Gastroesophageal sphincter (tissue), 4 donors: ENCODE measurements around the gene DNAH17. TPM values are rescaled to one million over a fixed set of nuclear protein-coding genes. Genes with fewer than 3 reads are reported as not detected.

Source experiments
- ATAC-seq: fragments of 150-250 bp; one replicate; pipeline ENCODE4 v1.9.1; 2016; ENCODE audit warnings: mild to moderate bottlenecking, moderate library complexity
- H3K27ac ChIP-seq, 4 donors: fragments of 200-600 bp; sonication (generic) in 3 of 4; 1 replicate in 3 of 4; 2 replicates in 1 of 4; pipeline ENCODE4 v1.5.1; 2016 to 2019
- H3K27me3 ChIP-seq: fragments of 200-600 bp; sonication (generic); one replicate; pipeline ENCODE4 v1.5.1; 2019
- H3K36me3 ChIP-seq, 2 donors: fragments of 200-600 bp; sonication (generic); one replicate each; pipeline ENCODE4 v1.5.1; 2019; ENCODE audit warnings: control low read depth in 1 of 2
- H3K4me1 ChIP-seq, 3 donors: fragments of 200-600 bp; sonication (generic); 1 replicate in 2 of 3; 2 replicates in 1 of 3; pipeline ENCODE4 v1.5.1; 2016 to 2019; ENCODE audit warnings: control low read depth in 2 of 3
- H3K4me3 ChIP-seq, 2 donors: fragments of 200-600 bp; sonication (generic); one replicate each; pipeline ENCODE4 v1.5.1; 2019; ENCODE audit warnings: mild to moderate bottlenecking in 1 of 2, moderate library complexity in 1 of 2
- H3K9me3 ChIP-seq, 3 donors: fragments of 200-600 bp; sonication (generic); one replicate each; pipeline ENCODE4 v1.5.1; 2017 to 2019; ENCODE audit warnings: control low read depth in 2 of 3
- EP300 ChIP-seq: sonication (generic); formaldehyde crosslinking; IDR thresholded peaks from one replicate; pipeline ENCODE4 v1.6.1; 2017; ENCODE audit warnings: antibody characterized with exemption, mild to moderate bottlenecking
- POLR2A ChIP-seq, 2 donors: fragments of 450-650 bp; IDR thresholded peaks; one replicate each; pipeline ENCODE4 v1.6.1; 2017; ENCODE audit warnings: antibody characterized with exemption in 2 of 2, mild to moderate bottlenecking in 2 of 2, moderate library complexity in 1 of 2
- POLR2AphosphoS5 ChIP-seq: sonication (generic); formaldehyde crosslinking; IDR thresholded peaks from one replicate; pipeline ENCODE4 v1.6.1; 2017; ENCODE audit warnings: antibody characterized with exemption
- WGBS, 2 donors: methylation state at CpG; one replicate each; pipeline ENCODE4 v1.1.5; 2018; ENCODE audit warnings: low coverage in 1 of 2; 5-methylcytosine and 5-hydroxymethylcytosine counted together
- total RNA-seq, 4 donors: library from RNA; depleted of rRNA; stranded (reverse); fragments of >200 nt; gene quantifications; one replicate each; pipeline ENCODE4 v1.1.0, GENCODE V29; 2016
- TF ChIP-seq, protein P1 (sequence below), 4 experiments: fragments of 200-600 bp in 2 of 4; fragments of 450-650 bp in 2 of 4; sonication (generic) in 1 of 4; IDR thresholded peaks; one replicate each; pipeline ENCODE4 v1.5.1; 2017 to 2019; ENCODE audit warnings: antibody characterized with exemption in 4 of 4, mild to moderate bottlenecking in 2 of 4, moderate library complexity in 2 of 4

Gene DNAH17
- total RNA-seq, 4 donors from 2014 or later = 0.15 TPM; not detected in 3

DNA sequence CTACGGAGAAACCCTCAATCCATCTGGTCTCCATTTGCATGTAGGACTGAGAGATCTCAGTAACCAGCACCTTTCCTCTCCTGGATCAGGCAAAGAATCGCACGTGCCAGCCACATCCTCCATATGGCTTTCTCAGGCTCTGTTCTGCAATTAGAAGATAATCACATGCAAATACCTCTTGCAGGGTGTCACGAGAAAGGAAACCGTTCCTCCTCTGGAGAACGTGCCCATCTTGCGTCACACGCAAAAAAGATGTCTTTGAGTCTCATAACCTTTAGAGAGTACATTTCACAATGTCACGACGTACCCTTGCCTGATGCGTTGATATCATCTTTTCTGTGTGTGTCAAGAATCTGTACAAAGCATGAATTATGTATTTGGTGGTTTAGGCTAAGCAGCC, 36.2 kb upstream of the DNAH17 start:
- TF ChIP-seq, protein P1, sequence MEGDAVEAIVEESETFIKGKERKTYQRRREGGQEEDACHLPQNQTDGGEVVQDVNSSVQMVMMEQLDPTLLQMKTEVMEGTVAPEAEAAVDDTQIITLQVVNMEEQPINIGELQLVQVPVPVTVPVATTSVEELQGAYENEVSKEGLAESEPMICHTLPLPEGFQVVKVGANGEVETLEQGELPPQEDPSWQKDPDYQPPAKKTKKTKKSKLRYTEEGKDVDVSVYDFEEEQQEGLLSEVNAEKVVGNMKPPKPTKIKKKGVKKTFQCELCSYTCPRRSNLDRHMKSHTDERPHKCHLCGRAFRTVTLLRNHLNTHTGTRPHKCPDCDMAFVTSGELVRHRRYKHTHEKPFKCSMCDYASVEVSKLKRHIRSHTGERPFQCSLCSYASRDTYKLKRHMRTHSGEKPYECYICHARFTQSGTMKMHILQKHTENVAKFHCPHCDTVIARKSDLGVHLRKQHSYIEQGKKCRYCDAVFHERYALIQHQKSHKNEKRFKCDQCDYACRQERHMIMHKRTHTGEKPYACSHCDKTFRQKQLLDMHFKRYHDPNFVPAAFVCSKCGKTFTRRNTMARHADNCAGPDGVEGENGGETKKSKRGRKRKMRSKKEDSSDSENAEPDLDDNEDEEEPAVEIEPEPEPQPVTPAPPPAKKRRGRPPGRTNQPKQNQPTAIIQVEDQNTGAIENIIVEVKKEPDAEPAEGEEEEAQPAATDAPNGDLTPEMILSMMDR (IDR thresholded peaks at IDR 0.05) = no peak
- TF ChIP-seq EP300 (no peak), POLR2AphosphoS5 (no peak), POLR2A (IDR thresholded peaks at IDR 0.05) (no peak)
- WGBS, 2 donors = 91 to 93% methylated on average over 11 of the region's 11 CpGs
- no peak overlapping the region for H3K4me3 ChIP-seq
- H3K9me3 ChIP-seq = no peaks in the 10 kb centered on the region
- H3K36me3 ChIP-seq = no peaks in the 10 kb centered on the region
- ATAC-seq = no peak
- H3K27ac ChIP-seq = no peak overlapping the region
- peaks cover 0 to 41% (median 8%) of the 10 kb centered on the region in 3 donors for H3K4me1 ChIP-seq
- no peaks in the 10 kb centered on the region for H3K27me3 ChIP-seq

DNA sequence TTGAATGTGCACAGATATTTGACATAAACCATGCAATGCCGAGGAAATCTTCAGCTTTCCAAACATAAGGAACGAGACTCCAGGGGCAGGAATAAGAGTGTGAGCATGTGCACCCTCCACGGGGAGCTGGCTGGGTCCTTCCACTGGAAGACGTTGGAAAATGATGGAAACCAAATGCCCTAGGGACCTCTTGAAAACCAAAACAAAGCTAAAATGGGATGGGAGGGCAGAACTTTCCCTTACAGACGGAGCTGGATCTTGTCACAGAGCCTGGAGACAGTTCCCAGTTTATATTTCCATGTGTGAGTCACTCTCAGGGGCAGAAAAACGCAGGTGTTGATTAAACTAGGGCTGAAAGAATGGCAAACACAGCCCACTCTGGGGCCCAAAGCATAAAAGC, 34.4 kb upstream of the DNAH17 start:
- 0 to 15% methylated on average over 2 to 5 of the region's 6 CpGs for WGBS, 2 donors
- Histone ChIP-seq H3K36me3 (no peaks in the 10 kb centered on the region), H3K4me1 (peaks cover 0 to 26% (median 8%) of the 10 kb centered on the region in 3 donors), H3K4me3 (no peak overlapping the region), H3K27me3 (no peaks in the 10 kb centered on the region), H3K27ac (peak overlapping the region in 3 of 4 donors; percentile 31 to 45 (median 41)), H3K9me3 (no peaks in the 10 kb centered on the region)
- ATAC-seq = peak; percentile 51
- TF ChIP-seq POLR2A (IDR thresholded peaks at IDR 0.05) (no peak), POLR2AphosphoS5 (peak; percentile 67)

DNA sequence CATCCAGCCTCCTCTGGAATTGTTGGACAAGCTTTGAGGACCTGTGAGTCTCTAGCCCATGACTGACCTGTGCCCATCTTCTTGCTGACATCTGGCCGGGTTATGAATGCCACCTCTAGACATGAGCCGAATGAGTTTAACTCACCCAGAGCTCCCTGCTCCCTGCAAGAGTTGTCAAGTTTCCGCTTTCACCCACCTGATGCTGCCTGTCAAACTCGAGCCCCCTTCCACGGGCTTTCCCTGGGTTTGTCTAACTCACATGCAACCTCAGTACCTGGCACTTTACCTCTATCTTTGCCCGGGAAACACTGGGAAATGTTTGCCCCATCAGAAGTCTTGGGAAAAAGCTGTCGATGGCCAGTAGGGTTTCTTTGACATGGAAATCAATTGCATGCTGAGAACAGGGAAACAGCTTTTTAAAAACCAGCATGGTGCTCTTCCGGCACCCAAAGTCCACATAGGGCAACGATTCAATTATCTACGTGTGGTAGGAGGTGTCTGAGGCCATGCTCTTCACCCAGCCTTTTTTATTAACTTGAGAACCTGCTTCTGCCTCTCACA, 33.8 kb upstream of the DNAH17 start:
- Histone ChIP-seq H3K27me3 (no peaks in the 10 kb centered on the region), H3K36me3 (no peaks in the 10 kb centered on the region), H3K4me3 (no peak overlapping the region), H3K4me1 (peaks cover 0 to 24% (median 8%) of the 10 kb centered on the region in 3 donors), H3K27ac (peak overlapping the region in 3 of 4 donors; percentile 31 to 45 (median 41)), H3K9me3 (no peaks in the 10 kb centered on the region)
- 48 to 57% methylated on average over 4 to 8 of the region's 10 CpGs for WGBS, 2 donors
- TF ChIP-seq EP300 = no peak
- TF ChIP-seq POLR2AphosphoS5 = no peak
- TF ChIP-seq, protein P1 (IDR thresholded peaks at IDR 0.05) = no peak
- no peak for TF ChIP-seq POLR2A (IDR thresholded peaks at IDR 0.05)
- ATAC-seq = no peak

DNA sequence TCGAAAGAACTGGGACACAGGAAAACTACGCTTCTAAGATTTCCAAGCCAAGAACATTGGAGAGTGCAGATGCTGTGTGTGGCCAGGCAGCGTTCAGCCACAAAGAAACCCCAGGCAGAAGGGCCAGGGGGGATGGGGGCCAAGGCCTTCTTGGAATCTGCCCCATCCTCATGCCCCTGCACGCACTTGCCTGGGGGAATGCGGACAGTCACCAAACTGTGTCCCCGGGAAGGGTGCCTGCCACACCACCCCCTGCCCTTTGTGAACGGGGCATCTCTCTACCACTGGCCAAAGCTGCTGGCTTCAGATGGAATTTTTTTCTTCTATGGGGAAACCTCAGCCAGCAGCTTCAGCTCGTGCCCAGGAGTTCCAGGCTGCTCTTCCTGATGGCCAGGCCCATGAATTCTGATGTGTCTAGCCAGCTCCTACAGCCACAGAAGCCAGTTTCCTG, 32.0 kb upstream of the DNAH17 start:
- no peak overlapping the region for H3K27ac ChIP-seq
- 30 to 83% methylated on average over 2 to 5 of the region's 8 CpGs for WGBS, 2 donors
- no peak for TF ChIP-seq POLR2A (IDR thresholded peaks at IDR 0.05)
- TF ChIP-seq, protein P1 (IDR thresholded peaks at IDR 0.05) = no peak
- TF ChIP-seq EP300 = no peak
- TF ChIP-seq POLR2AphosphoS5 = no peak
- no peaks in the 10 kb centered on the region for H3K9me3 ChIP-seq
- H3K4me1 ChIP-seq = peaks cover 0 to 24% (median 8%) of the 10 kb centered on the region in 3 donors
- H3K36me3 ChIP-seq = no peaks in the 10 kb centered on the region
- ATAC-seq = no peak
- no peak overlapping the region for H3K4me3 ChIP-seq
- no peaks in the 10 kb centered on the region for H3K27me3 ChIP-seq

DNA sequence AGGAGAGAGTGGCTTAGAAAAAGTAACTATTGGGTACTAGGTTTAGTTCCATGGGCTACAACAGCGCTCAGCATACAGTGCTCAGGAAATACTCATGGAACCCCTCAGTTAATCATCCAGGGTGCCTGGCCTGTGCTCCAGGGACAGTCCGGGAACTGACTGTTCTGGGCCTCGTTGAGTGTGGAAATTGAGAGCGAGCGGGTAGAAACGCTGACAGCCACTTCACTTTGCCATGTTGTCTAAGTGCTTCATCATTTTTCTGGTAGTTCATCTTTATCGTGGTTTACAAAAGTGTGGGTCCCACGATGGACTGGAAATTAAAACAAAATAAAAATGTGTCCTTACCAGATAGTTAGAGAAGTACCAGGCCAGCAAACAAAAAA, 31.6 kb upstream of the DNAH17 start:
- TF ChIP-seq POLR2AphosphoS5 (no peak), POLR2A (IDR thresholded peaks at IDR 0.05) (no peak), EP300 (no peak)
- TF ChIP-seq, protein P1 (IDR thresholded peaks at IDR 0.05) = no peak
- Histone ChIP-seq H3K4me1 (peaks cover 0 to 24% (median 8%) of the 10 kb centered on the region in 3 donors), H3K36me3 (no peaks in the 10 kb centered on the region), H3K27ac (no peak overlapping the region), H3K4me3 (no peak overlapping the region), H3K9me3 (no peaks in the 10 kb centered on the region), H3K27me3 (no peaks in the 10 kb centered on the region)
- ATAC-seq = no peak
- 71 to 78% methylated on average over 8 of the region's 8 CpGs for WGBS, 2 donors
